ENCODE measurements around the gene MLLT3.
"Not testable (repeated sequence)": the region's sequence is repeated elsewhere in the genome, so short reads cannot be mapped to it uniquely, and the experiment has no call there.

MLLT3 gene

GRCh38 chr9:20593537-20593936 is 28.8 kb downstream of the MLLT3 start:
- no peak for DNase-seq

- DNase-seq = no peak
Measured at GRCh38 chr9:20593105-20593504, 29.2 kb downstream of the MLLT3 start.

- DNase-seq = no peak
Measured at GRCh38 chr9:20592673-20593072, 29.6 kb downstream of the MLLT3 start.

GRCh38 chr9:20591223-20591622 is 31.1 kb downstream of the MLLT3 start:
- no peak for DNase-seq

GRCh38 chr9:20584968-20585643 is 37.2 kb downstream of the MLLT3 start:
- no peak for DNase-seq

GRCh38 chr9:20583088-20583487 is 39.2 kb downstream of the MLLT3 start:
- DNase-seq = not testable (repeated sequence)

GRCh38 chr9:20582150-20582549 is 40.1 kb downstream of the MLLT3 start:
- no peak for DNase-seq

- DNase-seq = no peak
Measured at GRCh38 chr9:20580673-20581072, 41.6 kb downstream of the MLLT3 start.

- DNase-seq = no peak
Measured at GRCh38 chr9:20579524-20580314, 42.6 kb downstream of the MLLT3 start.

- DNase-seq = no peak
Measured at GRCh38 chr9:20573023-20573422, 49.3 kb downstream of the MLLT3 start.

GRCh38 chr9:20570756-20571155 is 51.5 kb downstream of the MLLT3 start:
- peak in 2 of 3 donors; percentile 45 to 46 for DNase-seq

- DNase-seq = no peak
Measured at GRCh38 chr9:20570087-20570486, 52.2 kb downstream of the MLLT3 start.

- DNase-seq = no peak
Measured at GRCh38 chr9:20569525-20569924, 52.8 kb downstream of the MLLT3 start.

GRCh38 chr9:20568400-20568799 is 53.9 kb downstream of the MLLT3 start:
- DNase-seq = no peak

- DNase-seq = no peak
Measured at GRCh38 chr9:20566401-20566800, 55.9 kb downstream of the MLLT3 start.

GRCh38 chr9:20564650-20565049 is 57.6 kb downstream of the MLLT3 start:
- no peak for DNase-seq

GRCh38 chr9:20563917-20564316 is 58.4 kb downstream of the MLLT3 start:
- no peak for DNase-seq

GRCh38 chr9:20562051-20562450 is 60.2 kb downstream of the MLLT3 start:
- DNase-seq = no peak

- no peak for DNase-seq
Measured at GRCh38 chr9:20561531-20561930, 60.8 kb downstream of the MLLT3 start.

GRCh38 chr9:20559231-20559890 is 62.9 kb downstream of the MLLT3 start:
- DNase-seq = no peak

- no peak for DNase-seq
Measured at GRCh38 chr9:20558566-20559016, 63.7 kb downstream of the MLLT3 start.

- DNase-seq = no peak
Measured at GRCh38 chr9:20557890-20558565, 64.3 kb downstream of the MLLT3 start.

GRCh38 chr9:20557285-20557684 is 65.0 kb downstream of the MLLT3 start:
- DNase-seq = no peak
